ENCODE data around the gene RFPL3. TPM values are rescaled to one million over a fixed set of nuclear protein-coding genes. Genes with fewer than 3 reads are reported as not detected.

Gene RFPL3
- total and polyA plus RNA-seq, 2 experiments from 2014 or later, result not detected

- H3K27me3 ChIP-seq, result no peaks in the 10 kb centered on the region
- H3K4me1 ChIP-seq (ENCODE audit: insufficient read depth), result no peaks in the 10 kb centered on the region
- H3K4me2 ChIP-seq, result no peak overlapping the region
- H3K9me2 ChIP-seq (replicated peaks; ENCODE audit: insufficient read depth), result no peaks in the 10 kb centered on the region
- TF ChIP-seq CTCF (IDR thresholded peaks at IDR 0.05; ENCODE audit: poor library complexity) (no peak), EZH2 (IDR thresholded peaks at IDR 0.05; ENCODE audit: borderline replicate concordance) (no peak), EZH2phosphoT487 (IDR thresholded peaks at IDR 0.05; ENCODE audit: low read depth, severe bottlenecking, unreplicated experiment) (no peak)
- no peak overlapping the region for H3K4me3 ChIP-seq
- no peaks in the 10 kb centered on the region for H4K20me1 ChIP-seq (ENCODE audit: insufficient read depth, poor library complexity, severe bottlenecking)
- DNase-seq (ENCODE audit: low spot score), result no peak
- no peaks in the 10 kb centered on the region for H3K9me3 ChIP-seq (ENCODE audit: low read depth)
- H3K36me3 ChIP-seq (replicated peaks; ENCODE audit: insufficient read depth, low read depth), result no peaks in the 10 kb centered on the region
- WGBS (ENCODE audit: low lambda C conversion rate, missing lambda C conversion rate), result 95% methylated on average over 14 of the region's 14 CpGs
- H3K79me2 ChIP-seq, result no peaks in the 10 kb centered on the region
- H2AFZ ChIP-seq, result no peak overlapping the region
- H3K27ac ChIP-seq, result no peak overlapping the region
Observed at GRCh38 chr22:32352681-32353080, 5.0 kb upstream of the RFPL3 start.

- 96% methylated on average over 28 of the region's 28 CpGs for WGBS (ENCODE audit: low lambda C conversion rate, missing lambda C conversion rate)
Observed at GRCh38 chr22:32353292-32353691, 4.4 kb upstream of the RFPL3 start.

GRCh38 chr22:32353840-32354239 is 3.8 kb upstream of the RFPL3 start:
- Histone ChIP-seq H3K27ac (no peak overlapping the region), H3K4me3 (no peak overlapping the region), H3K27me3 (no peaks in the 10 kb centered on the region), H4K20me1 (ENCODE audit: insufficient read depth, poor library complexity, severe bottlenecking) (no peaks in the 10 kb centered on the region), H2AFZ (no peak overlapping the region), H3K9me2 (replicated peaks; ENCODE audit: insufficient read depth) (no peaks in the 10 kb centered on the region), H3K4me2 (no peak overlapping the region), H3K4me1 (ENCODE audit: insufficient read depth) (no peaks in the 10 kb centered on the region), H3K36me3 (replicated peaks; ENCODE audit: insufficient read depth, low read depth) (no peaks in the 10 kb centered on the region), H3K9me3 (ENCODE audit: low read depth) (no peaks in the 10 kb centered on the region), H3K79me2 (no peaks in the 10 kb centered on the region)
- no peak for DNase-seq (ENCODE audit: low spot score)
- TF ChIP-seq EZH2phosphoT487 (IDR thresholded peaks at IDR 0.05; ENCODE audit: low read depth, severe bottlenecking, unreplicated experiment) (no peak), CTCF (IDR thresholded peaks at IDR 0.05; ENCODE audit: poor library complexity) (no peak), EZH2 (IDR thresholded peaks at IDR 0.05; ENCODE audit: borderline replicate concordance) (no peak)
- WGBS (ENCODE audit: low lambda C conversion rate, missing lambda C conversion rate), result 96% methylated on average over 14 of the region's 19 CpGs

More at GRCh38 chr22:32353292-32353691, 4.4 kb upstream of the RFPL3 start:
- TF ChIP-seq CTCF (IDR thresholded peaks at IDR 0.05; ENCODE audit: poor library complexity) (no peak), EZH2phosphoT487 (IDR thresholded peaks at IDR 0.05; ENCODE audit: low read depth, severe bottlenecking, unreplicated experiment) (no peak), EZH2 (IDR thresholded peaks at IDR 0.05; ENCODE audit: borderline replicate concordance) (no peak)
- Histone ChIP-seq H2AFZ (no peak overlapping the region), H3K9me3 (ENCODE audit: low read depth) (no peaks in the 10 kb centered on the region), H4K20me1 (ENCODE audit: insufficient read depth, poor library complexity, severe bottlenecking) (no peaks in the 10 kb centered on the region), H3K4me3 (no peak overlapping the region), H3K4me1 (ENCODE audit: insufficient read depth) (no peaks in the 10 kb centered on the region), H3K36me3 (replicated peaks; ENCODE audit: insufficient read depth, low read depth) (no peaks in the 10 kb centered on the region), H3K27ac (no peak overlapping the region), H3K4me2 (no peak overlapping the region), H3K27me3 (no peaks in the 10 kb centered on the region), H3K79me2 (no peaks in the 10 kb centered on the region), H3K9me2 (replicated peaks; ENCODE audit: insufficient read depth) (no peaks in the 10 kb centered on the region)
- DNase-seq (ENCODE audit: low spot score), result no peak
